ENCODE data around the gene OTOG. TPM values are rescaled to one million over a fixed set of nuclear protein-coding genes. Genes with fewer than 3 reads are reported as not detected.

OTOG gene
- total RNA-seq, 1 donor, result not detected

- DNase-seq (ENCODE audit: low read depth), result no peak
- TF ChIP-seq CTCF (IDR thresholded peaks at IDR 0.05; ENCODE audit: insufficient read depth, low read depth, low read length), result no peak
- H3K4me3 ChIP-seq (ENCODE audit: low read depth, low read length), result no peak overlapping the region
These were observed 121.1 kb downstream of the OTOG start for GRCh38 chr11:17668166-17668565.

- DNase-seq (ENCODE audit: low read depth), result no peak
- no peak for TF ChIP-seq CTCF (IDR thresholded peaks at IDR 0.05; ENCODE audit: insufficient read depth, low read depth, low read length)
These were observed 125.4 kb downstream of the OTOG start for GRCh38 chr11:17672469-17672868.

GRCh38 chr11:17673951-17674350, 126.9 kb downstream of the OTOG start:
- no peak for DNase-seq (ENCODE audit: low read depth)
- TF ChIP-seq CTCF (IDR thresholded peaks at IDR 0.05; ENCODE audit: insufficient read depth, low read depth, low read length), result no peak
- H3K4me3 ChIP-seq (ENCODE audit: low read depth, low read length), result no peak overlapping the region

More at GRCh38 chr11:17672469-17672868, 125.4 kb downstream of the OTOG start:
- H3K4me3 ChIP-seq (ENCODE audit: low read depth, low read length), result no peak overlapping the region

- no peak for TF ChIP-seq CTCF (IDR thresholded peaks at IDR 0.05; ENCODE audit: insufficient read depth, low read depth, low read length)
- DNase-seq (ENCODE audit: low read depth), result no peak
- no peak overlapping the region for H3K4me3 ChIP-seq (ENCODE audit: low read depth, low read length)
These were observed 135.8 kb downstream of the OTOG start for GRCh38 chr11:17682848-17683247.

- H3K4me3 ChIP-seq (ENCODE audit: low read depth, low read length), result no peak overlapping the region
- DNase-seq (ENCODE audit: low read depth), result peak; percentile 36
- no peak for TF ChIP-seq CTCF (IDR thresholded peaks at IDR 0.05; ENCODE audit: insufficient read depth, low read depth, low read length)
These were observed 136.5 kb downstream of the OTOG start for GRCh38 chr11:17683377-17684161.

GRCh38 chr11:17684550-17684949, 137.5 kb downstream of the OTOG start:
- no peak for TF ChIP-seq CTCF (IDR thresholded peaks at IDR 0.05; ENCODE audit: insufficient read depth, low read depth, low read length)
- H3K4me3 ChIP-seq (ENCODE audit: low read depth, low read length), result no peak overlapping the region
- DNase-seq (ENCODE audit: low read depth), result no peak

All from fibroblast of villous mesenchyme (primary cell).